ENCODE data around the gene CXCL13.
A peak's percentile ranks its signal among the peaks of the same experiment; 100 is the strongest.
"Not testable (repeated sequence)": the region's sequence is repeated elsewhere in the genome, so short reads cannot be mapped to it uniquely, and the experiment has no call there.

CXCL13 gene

DNA sequence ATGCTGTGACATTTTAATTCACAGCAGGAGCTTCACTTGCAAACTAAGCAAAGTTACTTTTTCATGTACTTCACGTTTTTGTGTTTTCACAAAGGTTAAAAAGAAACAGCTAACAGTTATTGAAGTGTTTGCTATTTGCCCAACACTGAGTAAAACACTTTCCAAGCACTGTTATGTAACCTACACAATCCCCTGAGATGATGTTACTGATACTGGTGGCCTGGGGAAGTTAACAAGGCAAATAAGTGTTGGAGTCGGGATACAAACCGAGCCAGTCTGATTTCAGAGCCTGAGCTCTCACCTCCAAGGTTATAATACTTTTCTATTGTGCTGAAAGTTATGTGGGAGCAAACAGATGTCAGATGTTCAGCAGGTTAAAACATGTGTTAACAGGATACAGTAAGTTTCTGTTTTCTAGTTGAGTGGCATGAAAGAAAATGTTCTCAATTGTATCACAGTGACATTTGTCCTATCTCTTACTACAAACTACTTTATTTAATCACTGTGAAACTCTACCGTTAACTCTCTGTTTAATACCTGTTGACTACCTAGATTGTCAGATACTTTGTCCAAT, 3.9 kb upstream of the CXCL13 start:
- DNase-seq (ENCODE audit: low spot score) = no peak

DNA sequence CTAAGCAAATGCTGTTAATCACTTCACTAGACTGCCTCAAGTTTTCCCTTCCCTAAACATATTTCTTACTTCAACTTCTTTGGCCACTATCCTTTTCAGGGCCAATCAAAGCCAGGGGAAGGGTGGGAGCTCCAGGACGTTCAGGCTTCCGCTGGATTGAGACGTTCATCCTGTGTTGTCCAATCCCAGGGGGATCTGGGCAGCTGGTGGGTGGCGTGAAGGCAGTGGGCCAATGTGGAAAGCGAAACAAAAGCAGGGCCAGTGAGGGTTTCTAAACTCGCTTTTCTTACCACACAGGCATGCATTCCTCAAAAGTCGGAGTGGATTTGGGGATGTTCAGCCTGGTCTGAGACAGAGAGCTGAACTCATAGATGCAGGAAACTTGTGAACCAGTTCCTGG, 7.6 kb downstream of the CXCL13 start:
- no peak for DNase-seq (ENCODE audit: low spot score)

DNA sequence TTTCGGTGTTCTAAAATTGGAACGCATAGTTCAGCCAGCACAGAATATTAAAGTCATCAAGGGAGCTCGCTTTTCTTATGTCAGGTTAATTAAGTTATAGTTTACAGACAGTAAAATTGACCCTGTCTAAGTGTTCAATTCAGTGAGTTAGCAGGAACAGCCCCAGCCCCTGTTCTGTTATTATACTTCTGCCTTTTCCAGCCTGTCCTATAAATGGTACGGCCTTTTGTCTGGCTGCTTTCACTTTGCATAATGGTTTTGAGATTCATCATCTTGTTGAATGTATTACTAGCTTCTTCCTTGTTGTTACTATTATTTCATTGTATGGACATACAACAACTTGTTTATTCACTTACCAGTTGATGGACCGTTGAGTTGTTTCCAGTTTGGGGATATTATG, 9.5 kb downstream of the CXCL13 start:
- no peak for DNase-seq (ENCODE audit: low spot score)

DNA sequence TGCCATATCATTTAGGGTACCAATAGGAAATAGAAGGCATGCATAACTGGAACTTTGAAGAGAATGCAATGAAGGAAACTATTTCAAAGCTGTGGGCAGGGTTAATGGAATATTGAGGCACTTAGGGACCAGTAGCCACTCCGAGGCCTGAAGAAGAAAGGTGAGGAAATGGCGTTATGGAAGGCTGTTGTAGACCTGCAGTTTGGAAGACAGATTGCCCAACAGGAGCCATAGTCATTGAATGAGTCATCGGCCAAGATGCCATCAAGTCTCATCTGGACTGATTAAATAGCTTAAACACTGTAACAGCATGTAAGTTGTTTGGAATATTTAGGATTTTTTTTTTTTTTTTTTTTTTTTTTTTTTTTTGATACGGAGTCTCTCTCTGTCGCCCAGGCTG, 11.6 kb downstream of the CXCL13 start:
- DNase-seq (ENCODE audit: low spot score) = no peak

DNA sequence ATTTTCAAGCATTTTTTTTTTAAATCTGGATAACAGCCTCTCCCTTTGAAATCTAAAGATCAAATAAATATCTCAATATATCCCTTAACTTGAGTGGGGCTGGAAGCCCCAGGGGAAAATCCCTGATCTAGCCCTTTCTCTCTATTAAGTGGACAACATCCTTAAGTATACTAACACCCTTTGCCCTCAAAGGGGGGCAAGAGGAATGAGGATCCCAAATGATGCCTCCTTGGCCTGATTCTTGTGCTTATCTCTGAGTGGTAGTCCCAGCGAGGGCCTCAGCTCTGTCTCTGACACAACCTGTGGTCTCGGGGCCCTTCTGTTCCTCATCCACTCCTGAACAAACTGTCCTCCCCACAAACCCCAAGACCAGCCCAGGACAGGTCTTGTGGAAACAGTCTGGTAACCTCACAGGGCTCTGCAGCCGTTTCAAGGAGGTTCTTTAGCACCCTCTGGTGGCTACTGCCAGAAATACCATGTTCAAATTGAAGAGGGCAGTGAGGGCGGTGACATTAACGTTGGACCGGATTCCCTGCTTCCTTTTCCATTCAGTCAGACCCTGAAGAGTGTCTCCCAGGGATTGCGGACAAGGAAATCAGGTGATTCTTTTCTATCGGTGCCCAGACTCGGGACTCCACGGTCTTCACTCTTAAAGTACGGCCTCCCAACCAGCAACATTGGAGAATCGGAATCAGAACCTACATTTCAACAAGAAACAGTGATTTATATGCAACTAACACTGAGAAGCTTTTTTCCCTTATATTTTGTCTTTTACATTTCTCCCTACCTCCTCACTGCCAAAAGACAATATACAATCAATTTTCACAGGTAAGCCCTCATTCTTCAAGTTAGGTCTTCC, 13.0 kb downstream of the CXCL13 start:
- DNase-seq (ENCODE audit: low spot score) = peak; percentile 89

DNA sequence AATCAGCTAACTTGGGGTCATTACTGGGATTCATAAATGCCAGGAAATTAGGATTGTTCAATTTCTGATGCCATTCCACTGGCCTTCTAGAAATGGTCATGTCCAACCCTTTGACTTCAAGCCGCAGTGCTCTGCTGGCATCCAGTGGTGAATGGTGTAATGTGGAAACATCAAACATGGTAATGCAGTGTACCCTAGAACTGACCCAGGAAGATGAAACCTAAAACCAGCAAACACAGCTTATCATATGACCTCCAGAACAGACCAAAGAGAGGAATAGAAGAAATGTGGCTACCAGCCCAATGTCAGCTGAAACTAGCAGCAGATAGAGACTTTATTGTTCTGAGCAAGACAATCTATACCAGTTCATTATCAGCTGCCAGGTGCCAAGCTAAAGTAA, 13.8 kb downstream of the CXCL13 start:
- DNase-seq (ENCODE audit: low spot score) = peak; percentile 78

DNA sequence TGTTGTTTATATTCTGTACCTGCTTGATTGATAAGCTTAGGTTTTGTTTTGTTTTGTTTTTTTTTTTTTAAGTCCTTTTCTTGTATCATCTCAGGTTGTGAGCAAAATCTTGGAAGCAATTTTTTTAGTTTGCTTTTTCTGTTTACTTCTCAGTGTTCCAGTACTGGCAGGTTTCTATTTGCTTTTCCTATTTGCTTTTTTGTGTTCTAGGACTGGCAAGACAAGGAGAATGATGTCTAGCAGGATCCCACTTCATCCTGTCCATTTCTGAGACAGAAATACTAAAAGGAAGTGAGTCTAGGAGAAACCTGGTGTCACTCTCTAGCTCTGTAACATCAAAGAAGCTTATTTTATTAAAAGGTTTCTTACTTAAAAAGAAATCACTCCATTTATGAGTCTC, 15.6 kb downstream of the CXCL13 start:
- no peak for DNase-seq (ENCODE audit: low spot score)

DNA sequence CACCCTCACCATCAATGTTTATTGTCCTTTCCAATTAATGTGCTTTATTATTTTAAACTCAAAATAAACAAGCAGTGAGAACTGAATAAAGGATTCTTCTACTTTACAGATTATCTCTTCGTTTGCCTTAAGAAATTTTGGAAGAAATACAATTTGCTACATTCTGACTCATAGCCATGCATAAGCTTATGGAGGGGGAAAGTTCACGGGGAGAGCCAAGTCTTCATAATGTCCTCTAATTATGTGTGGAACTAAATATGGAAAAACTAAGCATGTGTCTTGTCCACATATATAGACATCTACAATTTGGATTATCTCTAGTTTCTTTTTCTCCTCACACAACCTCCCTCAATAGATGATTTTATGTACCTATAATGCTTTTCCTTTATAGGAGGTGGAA, 17.5 kb downstream of the CXCL13 start:
- no peak for DNase-seq (ENCODE audit: low spot score)

DNA sequence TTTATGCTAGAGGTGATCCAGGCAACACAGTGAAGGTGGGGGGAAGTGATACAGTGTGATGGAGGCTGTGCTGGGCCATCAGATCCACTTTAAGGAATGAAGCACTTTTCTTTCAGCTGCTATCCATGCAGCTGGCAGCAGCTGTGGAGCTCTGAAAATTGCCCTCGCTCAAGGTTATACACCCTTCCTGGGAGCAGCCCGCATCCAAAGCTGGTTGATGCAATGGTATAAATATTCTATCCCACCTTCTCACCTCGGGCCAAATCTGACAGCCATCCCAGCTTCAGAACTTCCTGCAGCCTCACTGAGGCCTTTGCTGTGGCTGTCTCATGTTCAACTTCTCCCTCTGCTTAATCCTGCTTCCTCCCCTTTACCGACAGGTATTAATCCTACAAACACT, 18.6 kb downstream of the CXCL13 start:
- DNase-seq (ENCODE audit: low spot score) = no peak

DNA sequence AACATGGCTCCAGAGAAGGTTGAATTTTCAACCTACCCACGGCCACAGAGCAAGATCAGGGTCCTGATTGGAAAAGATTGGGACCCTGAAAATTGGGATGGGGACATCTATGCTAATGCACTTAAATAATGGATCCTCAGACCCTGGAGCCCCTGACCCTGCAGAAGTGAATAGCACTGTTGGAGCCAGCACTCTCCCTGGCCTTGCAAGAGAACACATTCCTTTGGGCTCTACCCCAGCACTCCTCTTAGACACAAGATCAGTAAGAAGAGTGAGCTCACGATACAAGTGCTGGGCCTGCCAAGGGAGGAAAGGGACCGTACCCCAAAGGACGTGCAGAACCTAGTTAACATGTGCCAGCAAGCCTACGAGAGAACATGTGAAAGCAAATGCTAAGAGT, 19.9 kb downstream of the CXCL13 start:
- no peak for DNase-seq (ENCODE audit: low spot score)

DNA sequence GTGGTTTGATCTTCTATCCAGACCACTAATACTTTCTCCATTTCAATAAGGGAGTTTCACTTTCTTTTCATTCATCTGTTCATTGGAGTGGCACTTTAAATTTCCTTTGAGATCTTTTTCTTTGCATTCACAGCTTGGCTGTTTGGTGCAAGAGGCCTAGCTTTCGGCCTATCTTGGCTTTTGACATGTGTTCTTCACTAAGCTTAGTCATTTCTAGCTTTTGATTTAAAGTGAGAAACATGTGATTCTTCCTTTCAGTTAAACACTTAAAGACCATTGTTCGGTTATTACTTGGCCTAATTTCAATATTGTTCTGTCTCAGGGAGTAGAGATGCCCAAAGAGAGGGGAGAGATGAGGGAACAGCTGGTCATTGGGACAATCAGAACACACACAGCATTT, 24.3 kb downstream of the CXCL13 start:
- DNase-seq (ENCODE audit: low spot score) = no peak

DNA sequence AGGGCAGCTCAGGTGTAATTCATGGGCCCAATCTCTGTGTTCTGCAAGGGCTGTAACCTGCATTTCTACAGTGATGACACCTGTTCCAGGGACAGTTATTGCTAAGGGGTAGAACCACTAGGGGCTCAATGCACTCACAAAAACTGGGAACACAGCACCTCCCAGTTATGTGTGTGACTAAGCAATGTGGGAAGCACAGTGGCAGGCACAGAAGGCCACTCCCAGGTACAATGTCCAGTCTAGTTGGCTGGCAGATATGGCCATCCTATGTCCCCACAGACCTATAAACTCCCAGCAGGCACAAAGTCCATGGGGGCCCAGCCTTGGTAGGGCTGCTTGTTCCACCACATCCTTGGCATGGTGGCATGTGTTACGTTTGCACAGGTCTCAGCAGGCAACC, 25.7 kb downstream of the CXCL13 start:
- no peak for DNase-seq (ENCODE audit: low spot score)

DNA sequence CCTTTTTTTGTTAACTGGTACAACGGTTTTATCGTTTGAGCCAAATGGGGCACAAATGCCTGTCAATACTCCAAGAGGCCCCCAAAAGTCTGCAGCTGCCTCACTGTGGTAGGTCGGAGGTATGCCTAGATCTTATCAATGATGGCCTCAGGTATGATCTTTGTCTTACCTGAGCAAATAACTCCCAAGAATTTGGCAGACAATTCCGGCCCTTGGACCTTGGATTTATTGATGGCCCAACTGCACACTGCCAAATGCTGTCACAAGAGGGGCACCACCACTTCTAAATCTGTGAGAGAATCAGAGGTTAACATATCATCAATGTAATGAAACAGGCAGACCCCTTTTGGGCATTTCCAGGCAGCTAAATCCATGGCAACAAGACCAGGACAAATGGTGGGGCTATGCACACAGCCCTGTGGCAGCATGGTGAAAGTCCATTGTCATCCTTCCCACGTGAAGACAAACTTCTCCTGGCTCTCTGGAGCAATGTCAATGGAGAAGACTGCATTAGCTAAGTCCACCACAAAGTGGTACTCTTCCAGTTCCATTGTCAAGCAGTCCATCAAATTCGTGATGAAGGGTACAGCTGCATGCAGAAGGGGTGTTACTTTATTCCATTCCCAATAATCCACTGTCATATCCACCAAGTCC, 28.6 kb downstream of the CXCL13 start:
- DNase-seq (ENCODE audit: low spot score) = no peak

DNA sequence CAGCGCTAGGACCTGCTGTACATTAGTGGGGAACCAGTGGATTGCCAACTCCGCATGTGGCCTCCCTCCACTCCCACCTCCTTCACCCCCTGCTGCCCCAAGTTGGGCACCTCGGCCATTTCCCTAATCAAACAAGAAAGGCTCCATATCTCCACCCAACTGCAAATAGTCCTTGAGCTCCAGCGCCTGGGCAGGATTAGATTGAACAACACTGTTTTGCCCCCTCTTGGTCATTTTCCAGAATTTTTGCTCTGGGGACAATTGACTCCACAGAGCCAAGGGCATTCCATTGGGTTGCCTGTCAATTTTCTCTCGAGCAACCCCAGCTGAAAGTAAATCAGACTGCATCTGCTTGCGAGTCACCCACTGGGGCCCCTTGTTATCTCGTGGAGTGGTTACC, 29.6 kb downstream of the CXCL13 start:
- no peak for DNase-seq (ENCODE audit: low spot score)

DNA sequence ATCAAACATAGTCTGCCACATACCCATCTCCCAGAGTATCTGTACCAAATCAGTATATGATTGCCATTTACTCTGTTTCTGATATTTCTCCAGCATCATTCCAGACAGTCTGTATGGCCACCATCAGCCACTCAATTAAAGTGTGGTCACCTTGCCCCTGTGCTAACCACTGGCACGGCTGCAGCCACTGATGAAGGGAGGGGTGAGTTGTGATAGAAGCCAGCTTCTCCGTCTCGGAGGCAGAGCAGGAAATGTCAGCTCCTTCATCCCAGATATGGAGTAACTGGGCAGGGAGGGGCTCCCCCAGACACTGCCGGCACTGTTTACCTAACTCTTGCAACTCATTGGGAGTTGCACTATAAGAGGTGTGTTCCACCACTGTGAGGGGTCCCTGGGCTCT, 30.3 kb downstream of the CXCL13 start:
- DNase-seq (ENCODE audit: low spot score) = no peak

DNA sequence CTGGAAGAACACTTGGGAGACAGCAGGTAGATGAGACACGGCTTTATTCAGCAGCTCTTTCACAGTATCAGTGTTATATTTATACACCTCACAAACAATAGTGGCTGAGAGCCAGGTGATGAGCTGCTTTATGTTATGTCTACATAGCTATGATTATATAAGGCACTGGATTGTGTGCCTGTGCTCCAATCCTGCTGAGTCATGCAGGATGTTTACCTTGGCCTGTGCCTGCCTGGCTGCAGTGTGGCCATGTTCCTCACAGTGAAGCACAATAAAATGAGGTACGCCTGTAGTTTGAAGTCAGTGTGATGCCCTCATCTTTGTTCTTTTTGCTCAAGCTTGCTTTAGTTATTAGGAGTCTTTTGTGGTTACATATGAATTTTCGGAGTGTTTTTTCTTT, 31.3 kb downstream of the CXCL13 start:
- DNase-seq (ENCODE audit: low spot score) = no peak

DNA sequence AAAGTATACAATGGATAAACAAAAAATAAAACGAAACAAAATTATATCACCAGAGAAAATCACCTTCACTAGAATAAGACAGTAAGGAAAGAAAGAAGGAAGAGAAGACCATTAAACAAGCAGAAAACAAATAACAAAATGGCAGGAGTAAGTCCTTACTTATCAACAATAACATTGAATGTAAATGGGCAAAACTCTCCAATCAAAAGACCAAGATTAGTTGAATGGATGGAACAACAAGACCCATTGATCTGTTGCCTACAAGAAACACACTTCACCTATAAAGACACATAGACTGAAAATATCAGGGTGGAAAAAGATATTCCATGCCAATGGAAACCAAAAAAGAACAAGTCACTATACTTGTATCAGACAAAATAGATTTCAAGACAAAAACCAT, 38.4 kb downstream of the CXCL13 start:
- not testable (repeated sequence) for DNase-seq (ENCODE audit: low spot score)

DNA sequence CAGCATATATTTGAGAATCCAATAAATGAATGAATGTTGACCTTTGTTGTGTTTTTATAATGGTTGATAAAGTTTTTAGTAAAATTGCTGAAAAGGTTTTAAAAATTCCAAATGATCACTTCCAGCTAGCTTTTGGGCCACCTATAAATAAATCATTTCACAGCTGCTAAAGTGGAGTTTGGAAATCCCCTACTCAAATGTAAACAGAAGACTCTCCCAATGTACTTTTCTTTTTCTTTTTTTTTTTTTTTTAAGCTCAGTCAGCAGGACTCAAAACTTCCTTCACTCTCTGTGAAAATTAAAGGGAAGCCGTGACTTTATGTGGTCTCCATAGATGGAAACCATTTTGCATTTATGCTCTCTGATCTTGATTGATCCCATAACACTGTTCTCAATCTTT, 45.2 kb downstream of the CXCL13 start:
- DNase-seq (ENCODE audit: low spot score) = no peak

DNA sequence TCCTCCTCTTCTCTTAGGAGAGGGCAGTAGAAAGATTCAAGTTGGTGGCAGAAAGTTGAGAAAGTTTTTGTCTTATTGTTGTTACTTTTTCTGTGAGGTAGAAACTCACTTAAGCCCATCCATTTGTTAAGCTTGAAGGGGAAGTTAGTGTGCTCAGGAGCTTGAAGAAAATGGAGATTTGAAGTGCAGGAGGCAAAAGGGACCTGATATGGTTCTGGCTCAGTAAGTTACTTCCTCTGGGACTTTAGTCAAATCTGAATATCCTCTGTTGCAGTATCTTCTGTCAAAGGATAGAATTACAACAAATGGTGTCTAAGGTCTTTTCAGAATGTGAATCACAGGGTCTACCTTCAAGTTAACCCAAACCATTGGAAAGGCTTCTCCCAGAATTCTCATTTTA, 46.2 kb downstream of the CXCL13 start:
- no peak for DNase-seq (ENCODE audit: low spot score)

DNA sequence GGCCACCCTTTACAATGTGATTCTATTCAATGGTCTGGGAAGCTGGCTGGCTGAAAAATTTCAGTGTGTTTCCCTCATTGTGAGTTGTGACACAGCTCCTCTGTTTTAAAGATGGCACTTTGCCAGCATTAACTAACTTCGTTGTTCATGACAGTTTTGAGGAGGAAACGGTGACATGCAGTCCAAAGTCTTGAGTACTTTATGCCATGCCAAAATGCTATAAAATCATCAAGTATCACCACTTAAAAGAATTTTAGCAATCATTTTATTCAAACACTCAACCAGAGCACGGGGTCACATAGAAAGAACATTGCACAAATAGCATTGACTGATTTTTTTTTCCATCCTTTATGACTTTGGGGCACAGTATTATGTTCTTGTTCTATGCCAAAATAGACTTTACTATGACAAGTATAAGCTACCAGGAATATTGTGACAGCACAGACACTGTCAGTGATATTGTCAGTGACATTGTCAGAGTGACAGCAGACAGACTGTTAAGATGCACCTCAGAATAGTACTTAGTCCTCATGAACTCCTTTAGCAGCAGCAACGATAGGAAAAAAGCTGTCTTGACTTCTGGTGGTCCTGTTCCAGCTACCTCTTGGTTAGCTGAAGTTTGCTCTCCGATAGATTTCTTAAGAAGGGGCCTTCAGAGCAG, 46.7 kb downstream of the CXCL13 start:
- DNase-seq (ENCODE audit: low spot score) = peak; percentile 95

DNA sequence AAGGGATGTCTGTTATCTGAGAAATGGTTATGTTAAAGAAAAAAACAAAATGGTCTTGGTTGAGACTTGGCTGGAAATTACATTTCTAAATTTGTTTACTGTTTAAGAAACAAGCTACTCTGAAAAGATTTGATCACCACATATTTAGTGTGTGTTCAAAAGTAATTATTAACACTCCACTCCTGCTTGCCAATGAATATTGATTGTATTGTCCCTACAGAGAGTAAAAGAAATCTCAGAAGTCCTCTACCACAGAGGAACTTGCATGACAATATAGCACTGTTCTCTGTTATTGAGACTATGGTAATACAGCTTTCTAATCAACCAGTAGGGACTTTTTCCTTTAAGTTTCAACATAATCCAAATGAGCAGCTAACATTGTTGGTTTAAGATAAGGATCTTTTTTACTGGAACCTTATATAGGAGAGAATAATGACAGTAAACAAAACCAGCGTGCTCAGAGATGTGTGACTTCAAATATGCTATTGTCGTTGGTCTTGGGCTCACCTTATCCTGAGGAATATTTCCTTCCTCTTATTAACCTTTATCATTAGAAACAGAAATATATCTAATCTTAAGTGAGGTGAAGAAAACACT, 47.6 kb downstream of the CXCL13 start:
- no peak for DNase-seq (ENCODE audit: low spot score)

DNA sequence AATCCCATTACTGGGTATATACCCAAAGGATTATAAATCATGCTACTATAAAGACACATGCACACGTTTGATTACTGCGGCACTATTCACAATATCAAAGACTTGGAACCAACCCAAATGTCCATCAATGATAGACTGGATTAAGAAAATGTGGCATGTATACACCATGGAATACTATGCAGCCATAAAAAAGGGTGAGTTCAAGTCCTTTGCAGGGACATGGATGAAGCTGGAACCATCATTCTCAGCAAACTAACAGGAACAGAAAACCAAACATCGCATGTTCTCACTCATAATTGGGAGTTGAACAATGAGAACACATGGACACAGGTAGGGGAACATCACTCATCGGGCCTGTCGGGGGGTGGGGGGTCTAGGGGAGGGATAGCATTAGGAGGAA, 54.7 kb downstream of the CXCL13 start:
- not testable (repeated sequence) for DNase-seq (ENCODE audit: low spot score)

Measured in pons (tissue), 1 donor.